ENCODE results near the gene PHACTR3. TPM values are rescaled to one million over a fixed set of nuclear protein-coding genes. Genes with fewer than 3 reads are reported as not detected.

PHACTR3 gene
- total RNA-seq, 1 experiment from 2014 or later = not detected

- WGBS (ENCODE audit: extremely low coverage, insufficient read length, low lambda C conversion rate) = no CpG with 5 or more reads among the region's 88 CpGs
- Histone ChIP-seq H2BK20ac (ENCODE audit: low read depth, low read length, poor library complexity, severe bottlenecking) (no peak overlapping the region), H3K9ac (ENCODE audit: extremely low read depth, insufficient read length, low read length) (no peak overlapping the region), H4K91ac (ENCODE audit: insufficient read length, low read depth, low read length) (no peak overlapping the region), H3K9me3 (ENCODE audit: control insufficient read depth, low read depth, low read length) (no peaks in the 10 kb centered on the region), H4K20me1 (ENCODE audit: control insufficient read depth, insufficient read depth, insufficient read length) (no peaks in the 10 kb centered on the region), H3K23ac (ENCODE audit: insufficient read length, low read depth, low read length) (no peak overlapping the region), H3K79me1 (ENCODE audit: insufficient read depth, low read depth, low read length, poor library complexity, severe bottlenecking) (no peaks in the 10 kb centered on the region), H2AFZ (ENCODE audit: low read length) (no peak overlapping the region), H3K79me2 (ENCODE audit: insufficient read depth, low read length) (no peaks in the 10 kb centered on the region), H3K18ac (ENCODE audit: insufficient read length, low read depth, low read length) (peak overlapping the region; percentile 79), H4K8ac (replicated peaks; ENCODE audit: insufficient read length, low read depth, low read length) (no peak overlapping the region), H2AK5ac (ENCODE audit: insufficient read length, low read length) (no peak overlapping the region), H2BK12ac (ENCODE audit: insufficient read length, low read depth, low read length) (no peak overlapping the region), H4K5ac (ENCODE audit: insufficient read length, low read depth, low read length) (no peak overlapping the region), H2BK15ac (ENCODE audit: low read depth, low read length) (no peak overlapping the region), H3K14ac (ENCODE audit: insufficient read depth, low read length) (peak overlapping the region; percentile 73; the same call in 1 of the 2 replicates), H3K23me2 (ENCODE audit: insufficient read length, low read depth, low read length, poor library complexity, severe bottlenecking) (peaks cover 5% of the 10 kb centered on the region), H3K27ac (ENCODE audit: insufficient read length, low read depth, low read length) (no peak overlapping the region), H2BK120ac (ENCODE audit: low read depth, low read length, poor library complexity, severe bottlenecking) (peak overlapping the region; percentile 75), H3K4me1 (ENCODE audit: insufficient read depth, low read length) (no peaks in the 10 kb centered on the region), H3T11ph (ENCODE audit: low read length) (no peak overlapping the region), H3K4ac (ENCODE audit: low read depth, low read length) (no peak overlapping the region), H2BK5ac (ENCODE audit: insufficient read length, low read length) (no peak overlapping the region), H3K56ac (ENCODE audit: insufficient read length, low read depth, low read length) (no peak overlapping the region), H3K27me3 (ENCODE audit: insufficient read depth, low read length) (peaks cover 44% of the 10 kb centered on the region), H3K4me2 (ENCODE audit: insufficient read depth, insufficient read length, low read length) (peak overlapping the region; percentile 26)
- DNase-seq = peak; percentile 51
- Mint-ChIP-seq H3K4me3 (peak overlapping the region; percentile 41 to 70; a peak in 4 of 5 replicates), H3K27ac (no peak overlapping the region), H3K27me3 (ENCODE audit: low read depth) (peaks cover 93% of the 10 kb centered on the region), H3K4me1 (no peaks in the 10 kb centered on the region), H3K36me3 (ENCODE audit: insufficient read depth in 1 of 3, low read depth in 3 of 3) (no peaks in the 10 kb centered on the region), H3K9me3 (peaks cover 0 to 38% of the 10 kb centered on the region in 2 experiments; a peak in 3 of 5 replicates)
- TF ChIP-seq CTCF (conservative IDR thresholded peaks at IDR 0.05) = no peak
Measured at GRCh38 chr20:59604741-59605600, 631 bp downstream of the PHACTR3 start.

Measured in H9 (cell line).